CD1c-positive myeloid dendritic cell (primary cell): Measurements from ENCODE around the gene ADGRD1.
A peak's percentile ranks its signal among the peaks of the same experiment; 100 is the strongest.
"Not testable (repeated sequence)": the region's sequence is repeated elsewhere in the genome, so short reads cannot be mapped to it uniquely, and the experiment has no call there.

ENCODE experiments used
- DNase-seq: peaks from one replicate; pipeline ENCODE4 v3.0.0-alpha.2; 2016; ENCODE audit errors: extremely low spot score

ADGRD1 gene

GRCh38 chr12:130937546-130937945 lies 16.2 kb upstream of the ADGRD1 start:
- not testable (repeated sequence) for DNase-seq

GRCh38 chr12:130938186-130938585 lies 15.5 kb upstream of the ADGRD1 start:
- no peak for DNase-seq

- DNase-seq: no peak
Measured at GRCh38 chr12:130944878-130945277, 8.8 kb upstream of the ADGRD1 start.

- no peak for DNase-seq
Measured at GRCh38 chr12:130945786-130946492, 7.8 kb upstream of the ADGRD1 start.

GRCh38 chr12:130947028-130947613 lies 6.6 kb upstream of the ADGRD1 start:
- peak; percentile 33 for DNase-seq

- no peak for DNase-seq
Measured at GRCh38 chr12:130948136-130948535, 5.6 kb upstream of the ADGRD1 start.

GRCh38 chr12:130948751-130949150 lies 5.0 kb upstream of the ADGRD1 start:
- DNase-seq: no peak

- DNase-seq: no peak
Measured at GRCh38 chr12:130949806-130950205, 3.9 kb upstream of the ADGRD1 start.

- no peak for DNase-seq
Measured at GRCh38 chr12:130951636-130952035, 2.1 kb upstream of the ADGRD1 start.

GRCh38 chr12:130952171-130952954 lies 1.3 kb upstream of the ADGRD1 start:
- no peak for DNase-seq

GRCh38 chr12:130954544-130954831 lies 781 bp downstream of the ADGRD1 start:
- DNase-seq: no peak

GRCh38 chr12:130955238-130955816 lies 1.6 kb downstream of the ADGRD1 start:
- DNase-seq: no peak

GRCh38 chr12:130956009-130956408 lies 2.3 kb downstream of the ADGRD1 start:
- DNase-seq: no peak

GRCh38 chr12:130956456-130957303 lies 3.0 kb downstream of the ADGRD1 start:
- DNase-seq: no peak

GRCh38 chr12:130957304-130957621 lies 3.6 kb downstream of the ADGRD1 start:
- DNase-seq: no peak

GRCh38 chr12:130958557-130959140 lies 4.9 kb downstream of the ADGRD1 start:
- no peak for DNase-seq

- DNase-seq: no peak
Measured at GRCh38 chr12:130959632-130960031, 5.9 kb downstream of the ADGRD1 start.

- no peak for DNase-seq
Measured at GRCh38 chr12:130960058-130960457, 6.4 kb downstream of the ADGRD1 start.

- no peak for DNase-seq
Measured at GRCh38 chr12:130960787-130961186, 7.1 kb downstream of the ADGRD1 start.

- no peak for DNase-seq
Measured at GRCh38 chr12:130961921-130962451, 8.3 kb downstream of the ADGRD1 start.

- DNase-seq: no peak
Measured at GRCh38 chr12:130965214-130965613, 11.5 kb downstream of the ADGRD1 start.
